ENCODE data around the gene NUCKS1. TPM values are rescaled to one million over a fixed set of nuclear protein-coding genes. Genes with fewer than 3 reads are reported as not detected.
A peak's percentile ranks its signal among the peaks of the same experiment; 100 is the strongest.

NUCKS1 gene
- polyA plus RNA-seq, 3 donors: 396 to 473 (median 397) TPM

- peak; percentile 63 to 85 (median 73) for DNase-seq (ENCODE audit: extremely low read depth in 1 of 11, low read depth in 9 of 11, low spot score in 4 of 11)
These were observed 38.6 kb downstream of the NUCKS1 start for GRCh38 chr1:205711105-205712048.

GRCh38 chr1:205710201-205711062 is 39.5 kb downstream of the NUCKS1 start:
- DNase-seq (ENCODE audit: extremely low read depth in 1 of 11, low read depth in 9 of 11, low spot score in 4 of 11): no peak

GRCh38 chr1:205709640-205710039 is 40.3 kb downstream of the NUCKS1 start:
- no peak for DNase-seq (ENCODE audit: extremely low read depth in 1 of 11, low read depth in 9 of 11, low spot score in 4 of 11)

GRCh38 chr1:205709059-205709398 is 41.0 kb downstream of the NUCKS1 start:
- DNase-seq (ENCODE audit: extremely low read depth in 1 of 11, low read depth in 9 of 11, low spot score in 4 of 11): no peak

GRCh38 chr1:205706601-205707502 is 43.1 kb downstream of the NUCKS1 start:
- no peak for DNase-seq (ENCODE audit: extremely low read depth in 1 of 11, low read depth in 9 of 11, low spot score in 4 of 11)

GRCh38 chr1:205704903-205705302 is 45.1 kb downstream of the NUCKS1 start:
- no peak for DNase-seq (ENCODE audit: extremely low read depth in 1 of 11, low read depth in 9 of 11, low spot score in 4 of 11)

- no peak for DNase-seq (ENCODE audit: extremely low read depth in 1 of 11, low read depth in 9 of 11, low spot score in 4 of 11)
These were observed 46.9 kb downstream of the NUCKS1 start for GRCh38 chr1:205703072-205703471.

GRCh38 chr1:205701891-205702290 is 48.1 kb downstream of the NUCKS1 start:
- DNase-seq (ENCODE audit: extremely low read depth in 1 of 11, low read depth in 9 of 11, low spot score in 4 of 11): no peak

- no peak for DNase-seq (ENCODE audit: extremely low read depth in 1 of 11, low read depth in 9 of 11, low spot score in 4 of 11)
These were observed 48.6 kb downstream of the NUCKS1 start for GRCh38 chr1:205701420-205701819.

- DNase-seq (ENCODE audit: extremely low read depth in 1 of 11, low read depth in 9 of 11, low spot score in 4 of 11): peak in 7 of 11 donors; percentile 42 to 79 (median 70)
These were observed 49.0 kb downstream of the NUCKS1 start for GRCh38 chr1:205700865-205701401.

- no peak for DNase-seq (ENCODE audit: extremely low read depth in 1 of 11, low read depth in 9 of 11, low spot score in 4 of 11)
These were observed 50.6 kb downstream of the NUCKS1 start for GRCh38 chr1:205699416-205699815.

GRCh38 chr1:205698921-205699320 is 51.1 kb downstream of the NUCKS1 start:
- DNase-seq (ENCODE audit: extremely low read depth in 1 of 11, low read depth in 9 of 11, low spot score in 4 of 11): no peak

GRCh38 chr1:205693421-205693991 is 56.5 kb downstream of the NUCKS1 start:
- DNase-seq (ENCODE audit: extremely low read depth in 1 of 11, low read depth in 9 of 11, low spot score in 4 of 11): no peak

GRCh38 chr1:205692423-205692822 is 57.6 kb downstream of the NUCKS1 start:
- DNase-seq (ENCODE audit: extremely low read depth in 1 of 11, low read depth in 9 of 11, low spot score in 4 of 11): no peak

- no peak for DNase-seq (ENCODE audit: extremely low read depth in 1 of 11, low read depth in 9 of 11, low spot score in 4 of 11)
These were observed 59.7 kb downstream of the NUCKS1 start for GRCh38 chr1:205690122-205690756.

GRCh38 chr1:205689479-205689878 is 60.5 kb downstream of the NUCKS1 start:
- no peak for DNase-seq (ENCODE audit: extremely low read depth in 1 of 11, low read depth in 9 of 11, low spot score in 4 of 11)

- no peak for DNase-seq (ENCODE audit: extremely low read depth in 1 of 11, low read depth in 9 of 11, low spot score in 4 of 11)
These were observed 61.6 kb downstream of the NUCKS1 start for GRCh38 chr1:205688171-205689080.

All from renal cortex interstitium (tissue), 11 donors.